ENCODE measurements around the gene SNAP29. TPM values are rescaled to one million over a fixed set of nuclear protein-coding genes. Genes with fewer than 3 reads are reported as not detected.
"Not testable (repeated sequence)": the region's sequence is repeated elsewhere in the genome, so short reads cannot be mapped to it uniquely, and the experiment has no call there.

The SNAP29 gene
- total and polyA plus RNA-seq, 12 donors = 15.1 to 76.5 (median 24.7) TPM

- no peaks in the 10 kb centered on the region for H3K9me3 ChIP-seq (replicated peaks in 1 of 3)
- intact Hi-C loops (cut with DNase I) = no loop called here
- H3K4me1 ChIP-seq (replicated peaks in 1 of 2) = peaks cover 4 to 34% of the 10 kb centered on the region in 2 donors
- no peak for DNase-seq
- 58 to 77% (median 62%) methylated on average over 4 of the region's 4 CpGs for WGBS, 4 donors
- no peaks in the 10 kb centered on the region for H3K36me3 ChIP-seq (replicated peaks in 1 of 2)
- TF ChIP-seq POLR2A (IDR thresholded peaks at IDR 0.05) = no peak
- TF ChIP-seq, protein P1, sequence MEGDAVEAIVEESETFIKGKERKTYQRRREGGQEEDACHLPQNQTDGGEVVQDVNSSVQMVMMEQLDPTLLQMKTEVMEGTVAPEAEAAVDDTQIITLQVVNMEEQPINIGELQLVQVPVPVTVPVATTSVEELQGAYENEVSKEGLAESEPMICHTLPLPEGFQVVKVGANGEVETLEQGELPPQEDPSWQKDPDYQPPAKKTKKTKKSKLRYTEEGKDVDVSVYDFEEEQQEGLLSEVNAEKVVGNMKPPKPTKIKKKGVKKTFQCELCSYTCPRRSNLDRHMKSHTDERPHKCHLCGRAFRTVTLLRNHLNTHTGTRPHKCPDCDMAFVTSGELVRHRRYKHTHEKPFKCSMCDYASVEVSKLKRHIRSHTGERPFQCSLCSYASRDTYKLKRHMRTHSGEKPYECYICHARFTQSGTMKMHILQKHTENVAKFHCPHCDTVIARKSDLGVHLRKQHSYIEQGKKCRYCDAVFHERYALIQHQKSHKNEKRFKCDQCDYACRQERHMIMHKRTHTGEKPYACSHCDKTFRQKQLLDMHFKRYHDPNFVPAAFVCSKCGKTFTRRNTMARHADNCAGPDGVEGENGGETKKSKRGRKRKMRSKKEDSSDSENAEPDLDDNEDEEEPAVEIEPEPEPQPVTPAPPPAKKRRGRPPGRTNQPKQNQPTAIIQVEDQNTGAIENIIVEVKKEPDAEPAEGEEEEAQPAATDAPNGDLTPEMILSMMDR (IDR thresholded peaks at IDR 0.05) = no peak
- H3K27ac ChIP-seq = no peak overlapping the region
- H3K27me3 ChIP-seq = no peaks in the 10 kb centered on the region
- no peak overlapping the region for H3K4me3 ChIP-seq
These were observed 69.2 kb downstream of the SNAP29 start for GRCh38 chr22:20927940-20928572.

GRCh38 chr22:20928573-20928967 lies 69.8 kb downstream of the SNAP29 start:
- TF ChIP-seq, protein P1 (IDR thresholded peaks at IDR 0.05) = no peak
- TF ChIP-seq POLR2A (IDR thresholded peaks at IDR 0.05) = no peak
- H3K27ac ChIP-seq = no peak overlapping the region
- no peaks in the 10 kb centered on the region for H3K27me3 ChIP-seq
- H3K36me3 ChIP-seq (replicated peaks in 1 of 2) = no peaks in the 10 kb centered on the region
- no peak for DNase-seq
- H3K4me3 ChIP-seq = no peak overlapping the region
- 92 to 100% (median 95%) methylated on average over 4 of the region's 4 CpGs for WGBS, 4 donors
- intact Hi-C loops (cut with DNase I) = no loop called here
- H3K9me3 ChIP-seq (replicated peaks in 1 of 3) = no peaks in the 10 kb centered on the region
- H3K4me1 ChIP-seq (replicated peaks in 1 of 2) = peaks cover 4 to 34% of the 10 kb centered on the region in 2 donors

DNA sequence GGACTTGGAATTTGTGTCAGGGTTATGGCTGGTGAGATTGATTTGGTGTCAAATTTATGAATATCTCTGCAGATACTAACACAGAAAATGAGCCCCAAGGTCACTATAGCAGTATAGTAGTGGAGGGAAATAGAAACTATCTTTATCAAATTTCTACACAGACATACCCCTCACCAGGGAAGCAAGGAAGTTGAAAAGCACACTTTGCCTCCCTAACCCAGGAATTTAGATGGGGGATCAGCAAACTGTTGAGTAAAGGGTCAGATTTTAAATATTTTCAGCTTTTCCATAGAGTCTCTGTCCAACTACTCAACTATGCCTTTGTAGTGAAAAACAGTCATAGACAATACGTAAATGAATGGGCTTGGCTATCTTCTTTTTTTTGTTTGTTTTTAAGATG lies 71.2 kb downstream of the SNAP29 start:
- Histone ChIP-seq H3K27ac (no peak overlapping the region), H3K4me3 (no peak overlapping the region), H3K9me3 (replicated peaks in 1 of 3) (no peaks in the 10 kb centered on the region), H3K4me1 (replicated peaks in 1 of 2) (peaks cover 4 to 34% of the 10 kb centered on the region in 2 donors), H3K36me3 (replicated peaks in 1 of 2) (peaks cover 0 to 7% of the 10 kb centered on the region in 2 donors), H3K27me3 (no peaks in the 10 kb centered on the region)
- intact Hi-C loops (cut with DNase I) = no loop called here
- no peak for DNase-seq
- TF ChIP-seq, protein P1 (IDR thresholded peaks at IDR 0.05) = no peak
- TF ChIP-seq POLR2A (IDR thresholded peaks at IDR 0.05) = no peak
- WGBS, 4 donors = 79 to 95% (median 85%) methylated on average over 1 of the region's 1 CpG

GRCh38 chr22:20930435-20930834 lies 71.6 kb downstream of the SNAP29 start:
- WGBS, 4 donors = 92 to 98% (median 97%) methylated on average over 12 of the region's 12 CpGs
- H3K27me3 ChIP-seq; H3K9me3 ChIP-seq (replicated peaks in 1 of 3); H3K4me3 ChIP-seq; intact Hi-C loops (cut with DNase I); H3K36me3 ChIP-seq (replicated peaks in 1 of 2); DNase-seq; H3K27ac ChIP-seq: not testable (repeated sequence)
- peaks cover 4 to 34% of the 10 kb centered on the region in 2 donors for H3K4me1 ChIP-seq (replicated peaks in 1 of 2)

DNA sequence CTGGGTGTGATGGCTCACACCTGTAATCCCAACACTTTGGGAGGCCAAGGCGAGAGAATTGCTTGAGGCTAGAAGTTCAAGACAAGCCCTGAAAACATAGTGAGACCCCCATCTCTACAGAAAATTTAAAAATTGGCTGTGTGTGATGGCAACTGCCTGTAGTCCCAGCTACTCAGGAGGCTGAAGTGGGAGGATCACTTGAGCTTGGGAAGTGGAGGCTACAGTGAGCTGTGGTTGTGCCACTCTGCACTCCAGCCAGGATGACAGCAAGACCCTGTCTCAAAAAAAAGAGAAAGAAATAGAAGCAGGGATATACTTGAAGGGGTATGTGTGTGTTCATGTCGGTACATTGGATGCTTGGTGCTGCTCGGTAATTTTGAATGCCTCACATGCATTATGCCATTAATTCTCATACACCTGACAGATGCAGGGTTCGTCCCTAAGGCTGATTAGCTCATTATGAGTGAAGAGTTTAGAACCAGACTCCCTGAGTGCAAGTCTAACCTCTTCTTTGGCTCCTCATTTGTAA lies 72.4 kb downstream of the SNAP29 start:
- H3K9me3 ChIP-seq (replicated peaks in 1 of 3) = no peaks in the 10 kb centered on the region
- DNase-seq = no peak
- no peak overlapping the region for H3K27ac ChIP-seq
- TF ChIP-seq, protein P1 (IDR thresholded peaks at IDR 0.05) = no peak
- no peak for TF ChIP-seq POLR2A (IDR thresholded peaks at IDR 0.05)
- no peaks in the 10 kb centered on the region for H3K27me3 ChIP-seq
- H3K4me1 ChIP-seq (replicated peaks in 1 of 2) = peaks cover 4 to 27% of the 10 kb centered on the region in 2 donors
- WGBS, 4 donors = 82 to 91% (median 86%) methylated on average over 3 to 4 of the region's 4 CpGs
- H3K36me3 ChIP-seq (replicated peaks in 1 of 2) = peaks cover 0 to 7% of the 10 kb centered on the region in 2 donors
- intact Hi-C loops (cut with DNase I) = no loop called here
- no peak overlapping the region for H3K4me3 ChIP-seq
